Natural killer cell (primary cell): ENCODE data around the gene CAMSAP2. TPM values are rescaled to one million over a fixed set of nuclear protein-coding genes. Genes with fewer than 3 reads are reported as not detected.

ENCODE experiments used
- ATAC-seq, 3 donors: fragments of 150-1000 bp in 2 of 3; fragments of 200-7000 bp in 1 of 3; cut with Tn5 transposase; 1 replicate in 1 of 3; 2 replicates in 2 of 3; pipeline ENCODE4 v1.10.0; 2021; ENCODE audit warnings: mild to moderate bottlenecking in 2 of 3, moderate library complexity in 2 of 3
- DNase-seq, 2 donors: peaks; one replicate each; pipeline versions ENCODE4 v3.0.0 to v3.0.0-alpha.2; 2013 to 2021; ENCODE audit warnings: mixed read lengths in 1 of 2
- H3K27ac ChIP-seq: one replicate; pipeline ENCODE4 v1.5.1; 2013; ENCODE audit warnings: mild to moderate bottlenecking, low read length
- H3K27me3 ChIP-seq: one replicate; pipeline ENCODE4 v1.6.1; 2013; ENCODE audit warnings: low read length; ENCODE audit not compliant: control insufficient read depth, insufficient read depth
- H3K36me3 ChIP-seq: one replicate; pipeline ENCODE4 v1.6.1; 2013; ENCODE audit warnings: low read length; ENCODE audit not compliant: control insufficient read depth, insufficient read depth
- H3K4me1 ChIP-seq: one replicate; pipeline ENCODE4 v1.6.1; 2013; ENCODE audit warnings: low read length; ENCODE audit not compliant: control insufficient read depth, insufficient read depth
- H3K4me3 ChIP-seq: one replicate; pipeline ENCODE4 v1.5.1; 2013; ENCODE audit warnings: low read length
- H3K9me3 ChIP-seq: one replicate; pipeline ENCODE4 v1.6.1; 2013; ENCODE audit warnings: low read length; ENCODE audit not compliant: control insufficient read depth, insufficient read depth
- H3K27ac Mint-ChIP-seq, 2 donors: one replicate each; pipeline ENCODE4 v1.8.0; 2022; ENCODE audit warnings: mild to moderate bottlenecking in 2 of 2, mixed read lengths in 2 of 2, moderate library complexity in 1 of 2
- H3K27me3 Mint-ChIP-seq, 2 donors: one replicate each; pipeline ENCODE4 v1.8.0; 2022; ENCODE audit warnings: low read depth in 2 of 2, mixed read lengths in 2 of 2
- H3K36me3 Mint-ChIP-seq: one replicate; pipeline ENCODE4 v1.8.0; 2022; ENCODE audit warnings: mixed read lengths
- H3K4me1 Mint-ChIP-seq, 2 donors: one replicate each; pipeline ENCODE4 v1.8.0; 2022; ENCODE audit warnings: mixed read lengths in 2 of 2
- H3K4me3 Mint-ChIP-seq: one replicate; pipeline ENCODE4 v1.8.0; 2022; ENCODE audit warnings: mild to moderate bottlenecking, moderate library complexity, mixed read lengths
- H3K9me3 Mint-ChIP-seq, 2 donors: one replicate each; pipeline ENCODE4 v1.8.0; 2022; ENCODE audit warnings: mixed read lengths in 2 of 2
- CTCF ChIP-seq: fragments of 200-600 bp; IDR thresholded peaks from one replicate; pipeline ENCODE4 v1.8.0; 2022; ENCODE audit warnings: antibody characterized with exemption
- WGBS: methylation state at CpG from one replicate; pipeline ENCODE4 v1.1.7; 2013; ENCODE audit warnings: missing lambda C conversion rate; ENCODE audit not compliant: insufficient coverage; 5-methylcytosine and 5-hydroxymethylcytosine counted together
- intact Hi-C: fragments of 100-400 bp; cut with micrococcal nuclease; formaldehyde crosslinking; loops from one replicate; pipeline ENCODE4 v1.14.2; 2022
- total RNA-seq, 4 donors: library from RNA; stranded (reverse); fragments of 120-200 nt in 1 of 4; gene quantifications; one replicate each; pipeline versions ENCODE4 v1.2.3 to v1.2.4, GENCODE V29; 2013 to 2022

CAMSAP2 gene
- total RNA-seq, 3 donors from 2014 or later (not counting 1 experiment from before 2014, with no cell fraction given), result 0.25 to 0.89 (median 0.50) TPM

GRCh38 chr1:200862713-200863415 is 124.2 kb downstream of the CAMSAP2 start:
- peaks cover 27% of the 10 kb centered on the region for H3K4me1 ChIP-seq
- H3K27me3 ChIP-seq, result no peaks in the 10 kb centered on the region
- peak; percentile 29 to 60 for DNase-seq
- peak overlapping the region; percentile 79 for H3K27ac ChIP-seq
- Mint-ChIP-seq H3K27ac (peak overlapping the region; percentile 72 to 87), H3K36me3 (no peaks in the 10 kb centered on the region), H3K9me3 (no peaks in the 10 kb centered on the region), H3K4me1 (peaks cover 23 to 40% of the 10 kb centered on the region in 2 donors), H3K27me3 (no peaks in the 10 kb centered on the region), H3K4me3 (peak overlapping the region; percentile 76)
- H3K36me3 ChIP-seq, result no peaks in the 10 kb centered on the region
- TF ChIP-seq CTCF, result no peak
- H3K9me3 ChIP-seq, result no peaks in the 10 kb centered on the region
- intact Hi-C loops, result loop anchor here (1.0 to 5.0 kb wide), 2 partner anchors 25 to 44 kb away; no protein-coding TSS in a partner anchor
- WGBS, result 33% methylated on average over 7 of the region's 9 CpGs
- peak; percentile 80 for ATAC-seq
- peak overlapping the region; percentile 10 for H3K4me3 ChIP-seq

GRCh38 chr1:200866116-200866515 is 127.4 kb downstream of the CAMSAP2 start:
- DNase-seq (no peak), ATAC-seq (no peak)
- Mint-ChIP-seq H3K4me3 (no peak overlapping the region), H3K36me3 (no peaks in the 10 kb centered on the region), H3K4me1 (peaks cover 26 to 41% of the 10 kb centered on the region in 2 donors), H3K27ac (no peak overlapping the region), H3K9me3 (no peaks in the 10 kb centered on the region), H3K27me3 (no peaks in the 10 kb centered on the region)
- no peaks in the 10 kb centered on the region for H3K27me3 ChIP-seq
- intact Hi-C loops, result no loop called here
- H3K4me1 ChIP-seq, result peaks cover 46% of the 10 kb centered on the region
- WGBS, result 91% methylated on average over 2 of the region's 3 CpGs
- no peak overlapping the region for H3K27ac ChIP-seq
- no peaks in the 10 kb centered on the region for H3K36me3 ChIP-seq
- no peak overlapping the region for H3K4me3 ChIP-seq
- no peaks in the 10 kb centered on the region for H3K9me3 ChIP-seq
- TF ChIP-seq CTCF, result no peak

- WGBS, result 78% methylated on average over 5 of the region's 5 CpGs
- Histone ChIP-seq H3K4me3 (no peak overlapping the region), H3K27ac (no peak overlapping the region), H3K9me3 (no peaks in the 10 kb centered on the region), H3K36me3 (no peaks in the 10 kb centered on the region), H3K27me3 (no peaks in the 10 kb centered on the region), H3K4me1 (peaks cover 50% of the 10 kb centered on the region)
- no peak for TF ChIP-seq CTCF
- Mint-ChIP-seq H3K27me3 (no peaks in the 10 kb centered on the region), H3K36me3 (no peaks in the 10 kb centered on the region), H3K9me3 (no peaks in the 10 kb centered on the region), H3K4me1 (peaks cover 30 to 45% of the 10 kb centered on the region in 2 donors), H3K4me3 (no peak overlapping the region), H3K27ac (no peak overlapping the region)
- intact Hi-C loops, result no loop called here
- DNase-seq (peak in 1 of 2 donors; percentile 45), ATAC-seq (no peak)
These were observed 127.8 kb downstream of the CAMSAP2 start for GRCh38 chr1:200866521-200866920.
